SU-DHL-6 (cell line): ENCODE data around the gene YARS1.

Experiments used
- H2AFZ ChIP-seq: fragments of 200-600 bp; sonication (generic); 2 replicates; pipeline ENCODE4 v1.6.1; 2014; ENCODE audit warnings: low read depth, mild to moderate bottlenecking, moderate library complexity, mixed read lengths, antibody characterized with exemption, low read length; ENCODE audit not compliant: severe bottlenecking
- H3F3A ChIP-seq: fragments of 200-600 bp; shearing (Covaris generic); 2 replicates; pipeline ENCODE4 v1.6.0; 2016; ENCODE audit warnings: antibody characterized with exemption, mild to moderate bottlenecking; ENCODE audit not compliant: insufficient read depth
- H3K27ac ChIP-seq: fragments of 200-600 bp; sonication (generic); 2 replicates; pipeline ENCODE4 v1.5.1; 2016; ENCODE audit warnings: low read depth, mild to moderate bottlenecking, low read length, moderate library complexity, mixed read lengths
- H3K27me3 ChIP-seq: fragments of 200-600 bp; sonication (generic), shearing (Covaris generic); 2 replicates; pipeline ENCODE4 v1.6.0; 2014; ENCODE audit warnings: mild to moderate bottlenecking, low read length
- H3K36me3 ChIP-seq: fragments of 200-600 bp; sonication (generic); 2 replicates; pipeline ENCODE4 v1.6.1; 2014; ENCODE audit warnings: mild to moderate bottlenecking, low read length, mixed read lengths
- H3K4me2 ChIP-seq: fragments of 300-600, 200-600 bp; shearing (Covaris generic), sonication (generic); 2 replicates; pipeline ENCODE4 v1.6.0; 2014; ENCODE audit warnings: low read length, low read depth, mild to moderate bottlenecking; ENCODE audit not compliant: poor library complexity, severe bottlenecking
- H3K4me3 ChIP-seq: fragments of 200-600 bp; sonication (generic); 2 replicates; pipeline ENCODE4 v1.5.1; 2014; ENCODE audit warnings: antibody characterized with exemption, low read length, mild to moderate bottlenecking, mixed read lengths; ENCODE audit not compliant: insufficient read depth, poor library complexity, severe bottlenecking
- H3K79me2 ChIP-seq: fragments of 200-600 bp; sonication (generic); 2 replicates; pipeline ENCODE4 v1.6.1; 2014; ENCODE audit warnings: mild to moderate bottlenecking, low read length, moderate library complexity; ENCODE audit not compliant: insufficient read depth
- H3K9ac ChIP-seq: fragments of 200-600 bp; sonication (generic); 2 replicates; pipeline ENCODE4 v1.7.0; 2014; ENCODE audit warnings: mild to moderate bottlenecking, low read length
- H3K9me2 ChIP-seq: fragments of 200-600 bp; sonication (generic); replicated peaks from 2 replicates; pipeline ENCODE4 v1.6.1; 2014; ENCODE audit warnings: low read length; ENCODE audit not compliant: insufficient read depth
- H3K9me3 ChIP-seq: fragments of 200-600 bp; sonication (generic); 2 replicates; pipeline ENCODE4 v1.6.1; 2014; ENCODE audit warnings: low read length, mixed read lengths; ENCODE audit not compliant: insufficient read depth
- H4K20me1 ChIP-seq: fragments of 200-600 bp; sonication (generic); 2 replicates; pipeline ENCODE4 v1.6.1; 2014; ENCODE audit warnings: low read depth, mild to moderate bottlenecking, antibody characterized with exemption, low read length, moderate library complexity, mixed read lengths
- TF ChIP-seq, protein P1 (sequence below): fragments of 200-600 bp; sonication (generic); IDR thresholded peaks from one replicate; pipeline ENCODE4 v1.5.1; 2017; ENCODE audit warnings: antibody characterized with exemption, mild to moderate bottlenecking, low read length, moderate library complexity; ENCODE audit not compliant: insufficient read depth, poor library complexity, severe bottlenecking

YARS1 gene

GRCh38 chr1:32725615-32725982 lies 91.6 kb downstream of the YARS1 start:
- Histone ChIP-seq H3K9ac (no peak overlapping the region), H3K4me2 (no peak overlapping the region), H3K27ac (no peak overlapping the region), H4K20me1 (no peaks in the 10 kb centered on the region), H3K9me2 (no peaks in the 10 kb centered on the region), H3K27me3 (0 out of 2 replicates have a peak, but pooled peaks cover 3% of the 10 kb centered on the region), H3F3A (no peaks in the 10 kb centered on the region), H3K9me3 (no peaks in the 10 kb centered on the region), H3K36me3 (no peaks in the 10 kb centered on the region), H3K4me3 (no peak overlapping the region), H2AFZ (no peak overlapping the region), H3K79me2 (no peaks in the 10 kb centered on the region)
- TF ChIP-seq, protein P1, sequence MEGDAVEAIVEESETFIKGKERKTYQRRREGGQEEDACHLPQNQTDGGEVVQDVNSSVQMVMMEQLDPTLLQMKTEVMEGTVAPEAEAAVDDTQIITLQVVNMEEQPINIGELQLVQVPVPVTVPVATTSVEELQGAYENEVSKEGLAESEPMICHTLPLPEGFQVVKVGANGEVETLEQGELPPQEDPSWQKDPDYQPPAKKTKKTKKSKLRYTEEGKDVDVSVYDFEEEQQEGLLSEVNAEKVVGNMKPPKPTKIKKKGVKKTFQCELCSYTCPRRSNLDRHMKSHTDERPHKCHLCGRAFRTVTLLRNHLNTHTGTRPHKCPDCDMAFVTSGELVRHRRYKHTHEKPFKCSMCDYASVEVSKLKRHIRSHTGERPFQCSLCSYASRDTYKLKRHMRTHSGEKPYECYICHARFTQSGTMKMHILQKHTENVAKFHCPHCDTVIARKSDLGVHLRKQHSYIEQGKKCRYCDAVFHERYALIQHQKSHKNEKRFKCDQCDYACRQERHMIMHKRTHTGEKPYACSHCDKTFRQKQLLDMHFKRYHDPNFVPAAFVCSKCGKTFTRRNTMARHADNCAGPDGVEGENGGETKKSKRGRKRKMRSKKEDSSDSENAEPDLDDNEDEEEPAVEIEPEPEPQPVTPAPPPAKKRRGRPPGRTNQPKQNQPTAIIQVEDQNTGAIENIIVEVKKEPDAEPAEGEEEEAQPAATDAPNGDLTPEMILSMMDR, result no peak
